ENCODE results near the gene CLIC1.

The CLIC1 gene

DNA sequence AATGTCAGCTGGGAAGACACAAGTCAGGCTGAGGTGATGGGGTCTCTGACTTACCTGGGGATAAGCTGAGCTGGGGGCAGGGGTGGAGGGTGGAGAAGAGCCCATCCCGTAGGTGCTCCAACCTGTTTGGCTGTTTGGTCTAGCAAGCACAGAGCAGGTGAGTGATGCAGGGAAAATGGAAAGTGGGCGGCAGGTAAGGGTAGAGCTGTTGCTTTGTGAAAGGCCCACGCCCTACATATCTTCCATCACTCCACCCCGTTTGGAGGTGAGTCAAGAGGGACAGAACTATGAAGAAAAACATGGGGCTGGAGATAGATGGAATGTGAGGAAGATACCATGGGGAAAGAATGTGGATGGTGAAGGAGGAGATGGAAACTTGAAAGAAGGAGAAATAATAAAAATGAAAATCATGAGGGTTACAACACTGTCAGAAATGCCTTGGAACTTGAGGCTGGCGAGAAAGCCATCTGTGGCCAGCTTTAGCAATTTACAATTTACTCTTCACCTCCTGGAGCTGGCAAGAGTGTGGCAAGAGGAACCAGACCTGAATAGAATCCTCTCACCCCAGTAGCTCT is 16.0 kb downstream of the CLIC1 start:
- TF ChIP-seq, protein P1, sequence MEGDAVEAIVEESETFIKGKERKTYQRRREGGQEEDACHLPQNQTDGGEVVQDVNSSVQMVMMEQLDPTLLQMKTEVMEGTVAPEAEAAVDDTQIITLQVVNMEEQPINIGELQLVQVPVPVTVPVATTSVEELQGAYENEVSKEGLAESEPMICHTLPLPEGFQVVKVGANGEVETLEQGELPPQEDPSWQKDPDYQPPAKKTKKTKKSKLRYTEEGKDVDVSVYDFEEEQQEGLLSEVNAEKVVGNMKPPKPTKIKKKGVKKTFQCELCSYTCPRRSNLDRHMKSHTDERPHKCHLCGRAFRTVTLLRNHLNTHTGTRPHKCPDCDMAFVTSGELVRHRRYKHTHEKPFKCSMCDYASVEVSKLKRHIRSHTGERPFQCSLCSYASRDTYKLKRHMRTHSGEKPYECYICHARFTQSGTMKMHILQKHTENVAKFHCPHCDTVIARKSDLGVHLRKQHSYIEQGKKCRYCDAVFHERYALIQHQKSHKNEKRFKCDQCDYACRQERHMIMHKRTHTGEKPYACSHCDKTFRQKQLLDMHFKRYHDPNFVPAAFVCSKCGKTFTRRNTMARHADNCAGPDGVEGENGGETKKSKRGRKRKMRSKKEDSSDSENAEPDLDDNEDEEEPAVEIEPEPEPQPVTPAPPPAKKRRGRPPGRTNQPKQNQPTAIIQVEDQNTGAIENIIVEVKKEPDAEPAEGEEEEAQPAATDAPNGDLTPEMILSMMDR (IDR thresholded peaks at IDR 0.05): no peak

DNA sequence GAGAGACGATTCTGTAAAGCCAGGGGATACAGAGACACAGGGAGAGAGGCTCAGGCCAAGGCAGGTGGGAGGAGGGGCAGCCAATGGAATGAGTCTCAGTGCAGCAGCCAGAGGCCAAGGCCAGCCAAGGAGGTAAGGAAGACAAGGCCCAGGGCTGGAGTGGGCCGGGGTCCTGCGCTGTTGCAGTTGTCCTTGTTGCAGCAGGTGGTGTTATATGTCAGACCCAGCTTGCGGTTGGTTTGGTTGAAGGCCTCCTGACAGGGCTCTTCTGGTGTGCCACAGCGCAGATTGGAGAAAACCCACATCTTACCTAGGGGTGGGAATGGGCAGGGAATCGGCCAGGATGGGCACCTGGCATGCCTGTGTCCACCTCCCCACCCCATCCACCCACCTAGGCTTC is 17.3 kb downstream of the CLIC1 start:
- TF ChIP-seq, protein P1 (IDR thresholded peaks at IDR 0.05): no peak

DNA sequence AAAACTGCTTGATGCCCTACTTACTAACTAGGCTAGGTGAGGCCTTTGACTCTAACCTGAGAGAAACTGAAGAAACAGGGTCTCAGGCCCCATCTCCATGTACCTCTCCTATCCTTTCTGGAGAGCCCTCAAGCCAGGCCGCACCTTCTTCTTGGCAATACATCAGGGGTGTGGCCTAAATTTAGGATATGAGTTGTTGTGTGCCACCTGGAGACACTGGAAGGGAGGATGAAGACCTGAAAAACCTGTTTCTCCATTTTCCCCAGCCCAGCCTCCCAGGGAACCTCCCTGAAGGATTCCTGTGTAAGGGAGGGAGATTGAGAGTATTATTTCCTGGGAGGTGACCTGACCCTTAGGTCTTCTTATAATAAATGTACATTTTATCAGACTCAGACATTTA is 18.1 kb downstream of the CLIC1 start:
- TF ChIP-seq, protein P1 (IDR thresholded peaks at IDR 0.05): no peak

DNA sequence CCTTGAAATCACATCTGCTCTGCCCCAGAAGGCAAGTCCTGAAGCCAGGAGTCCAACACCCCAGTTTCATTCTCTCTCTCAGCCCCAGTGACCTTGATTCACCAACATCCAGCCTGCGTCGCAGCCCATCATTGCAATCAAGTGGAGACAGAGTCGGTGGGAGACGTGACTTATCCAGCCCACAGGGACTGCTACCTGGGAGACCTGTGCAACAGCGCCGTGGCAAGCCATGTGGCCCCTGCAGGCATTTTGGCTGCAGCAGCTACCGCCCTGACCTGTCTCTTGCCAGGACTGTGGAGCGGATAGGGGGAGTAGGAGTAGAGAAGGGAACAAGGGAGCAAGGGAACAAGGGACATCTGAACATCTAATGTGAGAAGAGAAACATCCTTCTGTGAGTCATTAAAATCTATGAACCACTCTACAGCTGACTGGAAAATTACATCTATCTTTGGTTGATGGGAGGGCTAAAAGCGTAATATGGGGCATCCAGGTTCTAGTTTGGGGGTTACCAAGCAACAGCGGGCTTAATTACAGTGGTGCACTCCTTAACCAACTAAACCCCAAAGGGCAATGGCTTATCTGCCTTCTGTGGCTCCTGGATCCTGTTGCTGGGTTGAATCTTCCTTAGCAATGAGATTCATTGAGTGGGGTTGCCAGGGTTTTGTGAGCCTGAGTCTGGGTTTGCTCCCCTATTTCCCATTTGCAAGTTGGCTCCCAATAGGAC is 18.7 kb downstream of the CLIC1 start:
- TF ChIP-seq, protein P1 (IDR thresholded peaks at IDR 0.05): no peak

DNA sequence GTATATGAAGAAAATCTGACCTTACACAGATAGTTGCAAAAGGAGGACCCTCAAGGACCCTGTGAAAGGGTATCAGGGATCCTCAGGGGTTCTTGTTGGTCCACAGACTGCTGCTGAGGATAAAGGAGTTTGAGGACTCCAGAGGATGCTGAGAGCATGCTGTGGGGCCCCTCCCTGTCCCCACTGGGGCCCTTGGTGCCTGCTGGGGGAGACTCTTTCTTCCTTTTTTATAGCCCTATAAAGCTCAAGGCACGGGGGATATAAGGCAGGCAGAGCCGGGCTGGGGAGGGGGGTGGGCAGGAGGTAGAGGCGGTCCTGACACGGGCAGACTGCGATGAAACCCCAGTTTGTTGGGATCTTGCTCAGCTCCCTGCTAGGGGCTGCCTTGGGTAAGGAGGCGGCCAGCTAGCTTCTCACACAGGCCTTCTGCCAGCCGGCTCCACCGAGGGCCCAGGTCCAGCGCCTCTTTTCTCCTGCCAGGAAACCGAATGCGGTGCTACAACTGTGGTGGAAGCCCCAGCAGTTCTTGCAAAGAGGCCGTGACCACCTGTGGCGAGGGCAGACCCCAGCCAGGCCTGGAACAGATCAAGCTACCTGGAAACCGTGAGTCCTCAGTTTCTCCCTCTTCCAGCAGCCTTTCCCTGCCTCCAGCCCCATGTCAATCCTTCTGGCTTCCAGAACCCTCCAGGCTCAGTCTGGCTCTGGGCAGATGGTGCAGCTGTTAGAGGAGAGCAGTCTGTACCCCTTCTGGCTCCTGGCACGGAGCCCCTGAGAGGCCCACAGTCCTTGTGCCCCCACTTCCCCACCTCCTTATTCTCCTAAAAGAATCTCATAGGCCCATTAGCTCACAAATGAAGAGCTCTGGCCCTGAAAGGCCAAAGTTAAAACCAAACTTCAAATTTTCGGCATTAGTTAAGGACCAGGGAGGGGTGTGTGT is 21.0 kb downstream of the CLIC1 start, which contains the start of gene LY6G6D:
TSS of gene LY6G6D (plus strand) at position 327 of the 937 bp plus-strand sequence. CDS start at position 335, 8 bp downstream.
- TF ChIP-seq, protein P1 (IDR thresholded peaks at IDR 0.05): no peak

DNA sequence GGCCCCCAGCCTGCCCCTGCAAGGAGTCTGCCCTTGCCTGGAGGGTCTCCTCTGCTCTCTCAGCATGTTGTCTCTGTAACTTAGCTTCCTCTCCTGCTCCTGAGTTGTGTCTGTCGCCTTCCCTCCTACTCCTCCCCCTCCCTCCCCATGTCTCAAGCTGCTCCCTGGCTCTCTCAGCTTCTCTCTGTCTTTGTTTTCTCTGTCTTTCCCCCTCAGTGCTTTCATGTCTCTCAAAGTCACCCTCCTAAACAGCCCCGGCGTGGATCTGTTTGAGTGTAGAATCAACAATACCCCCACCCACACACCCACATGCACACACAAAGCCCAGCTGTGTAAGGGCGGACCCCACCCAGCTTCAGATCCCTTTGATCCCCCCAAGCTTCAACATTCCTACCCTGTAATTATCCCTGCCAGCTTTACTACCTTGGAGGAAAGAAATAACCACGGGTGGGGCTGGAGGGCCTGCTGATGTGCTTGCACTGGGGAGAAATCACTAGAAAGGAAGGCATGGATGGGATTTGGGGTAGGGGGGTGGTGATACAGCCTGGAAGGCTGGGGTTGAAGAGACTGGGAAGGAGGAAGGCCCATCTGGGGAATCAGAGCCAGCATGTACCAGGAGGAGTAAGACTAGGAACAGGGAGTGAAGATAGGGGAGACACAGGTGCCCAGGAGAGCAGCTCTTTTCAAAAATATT is 22.2 kb downstream of the CLIC1 start:
- TF ChIP-seq, protein P1 (IDR thresholded peaks at IDR 0.05): no peak

DNA sequence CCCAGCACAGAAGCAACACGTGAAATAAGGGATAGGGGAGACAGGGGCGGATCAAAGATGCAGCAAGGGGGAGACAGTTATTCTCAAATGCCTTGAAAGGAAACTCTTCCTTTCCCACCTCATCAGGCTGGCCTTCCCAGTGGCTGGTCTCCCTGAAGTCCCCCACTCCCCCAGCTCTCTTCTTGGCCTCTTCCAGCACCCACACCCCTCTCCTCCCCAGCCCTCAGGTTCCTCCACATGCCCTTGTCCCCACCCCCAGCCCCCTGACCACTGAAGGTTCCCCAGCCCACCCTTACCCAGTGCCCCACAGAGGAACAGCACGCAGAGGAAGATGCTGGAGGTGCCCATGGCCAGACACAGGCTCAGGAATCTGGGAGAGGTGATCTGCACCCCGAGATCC is 22.9 kb downstream of the CLIC1 start:
- TF ChIP-seq, protein P1 (IDR thresholded peaks at IDR 0.05): no peak

Measured in LNCAP (cell line).